HepG2 (cell line): Measurements from ENCODE around the gene TRIM37. TPM values are rescaled to one million over a fixed set of nuclear protein-coding genes. Genes with fewer than 3 reads are reported as not detected.

Experiments used
- ATAC-seq: fragments of 200-7000 bp; cut with Tn5 transposase; 3 replicates; pipeline ENCODE4 v1.9.1; 2020; ENCODE audit warnings: mild to moderate bottlenecking, moderate library complexity
- BruUV-seq: library from RNA; stranded (reverse); fragments of 400-500 nt; replicated peaks from 2 replicates; lab custom pipeline; 2021; lab: Mats Ljungman, UMichigan
- CTCF ChIA-PET: fragments of 300-600 bp; formaldehyde crosslinking; extraction: SDS; loops from one replicate; lab custom pipeline; 2021; ENCODE audit warnings: low total read pairs, inconsistent platforms, low intra/inter-chr PET ratio; lab: Yijun Ruan, JAX
- POLR2A ChIA-PET: fragments of 350-600 bp; sonication (Branson Sonifier 250); formaldehyde crosslinking; loops from one replicate; lab custom pipeline; 2020; ENCODE audit warnings: antibody characterized with exemption, inconsistent platforms; lab: Yijun Ruan, JAX
- DNase-seq: peaks from one replicate; pipeline ENCODE4 v3.0.0-alpha.2; 2015; ENCODE audit warnings: low spot score
- FAIRE-seq: peaks from 3 replicates; lab custom pipeline; 2011; peaks lifted over from hg19 to GRCh38; lab: Jason Lieb, UNC
- H2AFZ ChIP-seq: one replicate; pipeline ENCODE4 v1.6.1; 2011; ENCODE audit warnings: low read length, inconsistent platforms
- H3K27ac ChIP-seq: fragments of 300-600 bp; 3 replicates; pipeline ENCODE4 v1.8.0; 2011; ENCODE audit warnings: mixed run types, mild to moderate bottlenecking, mixed read lengths, low read length, inconsistent platforms; ENCODE audit not compliant: insufficient read depth; ENCODE audit errors: extremely low read length
- H3K27me3 ChIP-seq, 2 experiments: fragments of 200-600 bp in 1 of 2; 2 replicates in 1 of 2; 3 replicates in 1 of 2; pipeline versions ENCODE4 v1.6.0 to v1.8.0; 2011; ENCODE audit warnings: low read length in 2 of 2, mild to moderate bottlenecking in 2 of 2, moderate library complexity in 2 of 2, inconsistent platforms in 1 of 2; ENCODE audit not compliant: insufficient read depth in 2 of 2, control insufficient read depth in 1 of 2
- H3K36me3 ChIP-seq, 2 experiments: fragments of 200-600 bp in 1 of 2; replicated peaks in 1 of 2; 2 replicates in 1 of 2; 3 replicates in 1 of 2; pipeline versions ENCODE4 v1.5.1 to v1.8.0; 2011; ENCODE audit warnings: low read length in 2 of 2, inconsistent platforms in 1 of 2; ENCODE audit not compliant: insufficient read depth in 2 of 2, control insufficient read depth in 1 of 2
- H3K4me1 ChIP-seq: 2 replicates; pipeline ENCODE4 v1.5.1; 2012; ENCODE audit warnings: low read length, inconsistent platforms; ENCODE audit not compliant: insufficient read depth
- H3K4me2 ChIP-seq: 2 replicates; pipeline ENCODE4 v1.6.0; 2011; ENCODE audit warnings: low read depth, low read length, inconsistent platforms
- H3K4me3 ChIP-seq, 3 experiments: fragments of 200-600 bp in 1 of 3; sonication (generic), shearing (Covaris generic) in 1 of 3; replicated peaks in 1 of 3; 2 replicates each; pipeline ENCODE4 v1.5.1; 2011 to 2016; ENCODE audit warnings: low read length in 3 of 3, inconsistent platforms in 2 of 3, low read depth in 2 of 3, mild to moderate bottlenecking in 2 of 3, control low read depth in 1 of 3, mixed read lengths in 1 of 3; ENCODE audit not compliant: insufficient read depth in 1 of 3
- H3K79me2 ChIP-seq: one replicate; pipeline ENCODE4 v1.6.1; 2011; ENCODE audit warnings: low read length, inconsistent platforms; ENCODE audit not compliant: insufficient read depth
- H3K9ac ChIP-seq: 2 replicates; pipeline ENCODE4 v1.6.0; 2011; ENCODE audit warnings: mild to moderate bottlenecking, low read depth, low read length, inconsistent platforms; ENCODE audit not compliant: insufficient read depth
- H3K9me3 ChIP-seq: 2 replicates; pipeline ENCODE4 v1.5.1; 2012; ENCODE audit warnings: mild to moderate bottlenecking, low read length
- H4K20me1 ChIP-seq: 2 replicates; pipeline ENCODE4 v1.6.0; 2011; ENCODE audit warnings: inconsistent platforms, mild to moderate bottlenecking, low read length, moderate library complexity; ENCODE audit not compliant: insufficient read depth
- BCL3 ChIP-seq: sonication (generic); formaldehyde crosslinking; IDR thresholded peaks from 2 replicates; pipeline ENCODE4 v1.5.1; 2020; ENCODE audit warnings: mild to moderate bottlenecking, missing genetic modification reagents, moderate library complexity
- CBX1 ChIP-seq: IDR thresholded peaks from one replicate; pipeline ENCODE4 v1.6.1; 2016; ENCODE audit warnings: antibody characterized with exemption, low read depth
- CSRNP1 ChIP-seq: sonication (generic); formaldehyde crosslinking; IDR thresholded peaks from 2 replicates; pipeline ENCODE4 v1.8.1; 2023; ENCODE audit warnings: mild to moderate bottlenecking, missing genetic modification reagents
- FOXJ3 ChIP-seq: sonication (generic); formaldehyde crosslinking; IDR thresholded peaks from 2 replicates; pipeline ENCODE4 v1.4.0; 2020; ENCODE audit warnings: missing genetic modification reagents, mild to moderate bottlenecking, borderline replicate concordance
- GABPB1 ChIP-seq: IDR thresholded peaks from 2 replicates; pipeline ENCODE4 v1.6.1; 2016; ENCODE audit warnings: mild to moderate bottlenecking, missing genetic modification reagents, moderate library complexity, missing compliant biosample characterization
- KDM1A ChIP-seq: IDR thresholded peaks from 2 replicates; pipeline ENCODE4 v1.6.1; 2016; ENCODE audit warnings: missing compliant biosample characterization
- KLF12 ChIP-seq: sonication (generic); formaldehyde crosslinking; IDR thresholded peaks from 2 replicates; pipeline ENCODE4 v1.4.0; 2020; ENCODE audit warnings: missing genetic modification reagents, borderline replicate concordance
- KLF6 ChIP-seq: IDR thresholded peaks from 2 replicates; pipeline ENCODE4 v1.8.0; 2016; ENCODE audit warnings: missing biosample characterization, missing genetic modification reagents
- MED8 ChIP-seq: sonication (generic); formaldehyde crosslinking; IDR thresholded peaks from 2 replicates; pipeline ENCODE4 v1.8.1; 2023; ENCODE audit warnings: mild to moderate bottlenecking, missing genetic modification reagents; ENCODE audit not compliant: insufficient replicate concordance
- MEIS1 ChIP-seq: sonication (generic); formaldehyde crosslinking; IDR thresholded peaks from 2 replicates; pipeline ENCODE4 v1.9.0; 2021; ENCODE audit warnings: mild to moderate bottlenecking, missing genetic modification reagents, moderate library complexity, borderline replicate concordance
- MYNN ChIP-seq: sonication (generic); formaldehyde crosslinking; IDR thresholded peaks from 2 replicates; pipeline ENCODE4 v1.4.0; 2020; ENCODE audit warnings: mild to moderate bottlenecking, low read depth, missing genetic modification reagents
- SCMH1 ChIP-seq: sonication (generic); formaldehyde crosslinking; IDR thresholded peaks from 2 replicates; pipeline ENCODE4 v1.9.0; 2021; ENCODE audit warnings: missing genetic modification reagents, mild to moderate bottlenecking, borderline replicate concordance
- TRIM24 ChIP-seq: sonication (generic); formaldehyde crosslinking; IDR thresholded peaks from 2 replicates; pipeline ENCODE4 v1.8.0; 2022; ENCODE audit warnings: mild to moderate bottlenecking, missing genetic modification reagents
- ZNF263 ChIP-seq: sonication (generic); formaldehyde crosslinking; IDR thresholded peaks from 2 replicates; pipeline ENCODE4 v1.4.0; 2020; ENCODE audit warnings: missing genetic modification reagents
- ZNF614 ChIP-seq: IDR thresholded peaks from 2 replicates; pipeline ENCODE4 v1.6.1; 2018; ENCODE audit warnings: missing biosample characterization, missing genetic modification reagents, inconsistent platforms, borderline replicate concordance
- ZNF713 ChIP-seq: sonication (generic); formaldehyde crosslinking; IDR thresholded peaks from 2 replicates; pipeline ENCODE4 v1.4.0; 2020; ENCODE audit warnings: mild to moderate bottlenecking, missing genetic modification reagents
- WGBS: methylation state at CpG from one replicate; pipeline ENCODE4 v1.1.6; 2017; ENCODE audit warnings: low lambda C conversion rate; 5-methylcytosine and 5-hydroxymethylcytosine counted together
- in situ Hi-C: cut with HindIII; loops from 2 replicates; pipeline ENCODE4 v1.10.0; 2017; ENCODE audit warnings: low pct_unique_long_range_greater_than_20kb; ENCODE audit not compliant: extremely low pct_ligation_motif_present
- intact Hi-C: fragments of 100-400 bp; cut with micrococcal nuclease; formaldehyde crosslinking; loops from one replicate; pipeline ENCODE4 v1.10.0; 2022; ENCODE audit not compliant: unreplicated experiment
- polyA plus RNA-seq, 8 experiments: library from polyadenylated mRNA; depleted of rRNA in 3 of 8; stranded (reverse) in 7 of 8; unstranded in 1 of 8; fragments of >200 nt; fragmentation: Illumina TruSeq in 4 of 8; extraction: Trizol in 4 of 8; gene quantifications; 2 replicates each; pipeline versions ENCODE4 v1.2.1 to v1.2.3, GENCODE V29; 2011 to 2016; ENCODE audit warnings: low read depth in 4 of 8, missing spikeins in 1 of 8, mixed read lengths in 1 of 8; ENCODE audit not compliant: insufficient read depth in 1 of 8
- total RNA-seq, 5 experiments: library from RNA; depleted of rRNA; stranded (reverse); fragments of >200 nt; fragmentation: Illumina TruSeq; extraction: Trizol; gene quantifications; 2 replicates each; pipeline ENCODE4 v1.2.3, GENCODE V29; 2016; ENCODE audit warnings: low read depth in 1 of 5

The TRIM37 gene
- total and polyA plus RNA-seq, 2 of the 13 experiments (the other 11 are each of a cell fraction or from before 2014, with no cell fraction given), result 12.4 to 39.1 TPM

GRCh38 chr17:58969612-58970011, 137.1 kb downstream of the TRIM37 start:
- Histone ChIP-seq H3K79me2 (no peaks in the 10 kb centered on the region), H3K9me3 (no peaks in the 10 kb centered on the region), H3K4me3 (no peak overlapping the region), H3K27ac (no peak overlapping the region), H2AFZ (no peak overlapping the region), H3K27me3 (0 out of 5 replicates have a peak, but pooled peaks cover 0 to 3% of the 10 kb centered on the region in 2 experiments), H3K36me3 (no peaks in the 10 kb centered on the region), H3K4me1 (no peaks in the 10 kb centered on the region), H4K20me1 (no peaks in the 10 kb centered on the region), H3K9ac (no peak overlapping the region)
- BruUV-seq, result no TSS peak
- CTCF ChIA-PET, result no interaction called here
- ATAC-seq, result no peak
- POLR2A ChIA-PET, result no interaction called here
- intact Hi-C loops, result no loop called here
- no peak for TF ChIP-seq GABPB1
- TF ChIP-seq MYNN (CRISPR knock-in tag), result no peak
- TF ChIP-seq FOXJ3, result no peak
- no peak for TF ChIP-seq CSRNP1
- TF ChIP-seq KLF6, result no peak
- TF ChIP-seq MEIS1 (CRISPR knock-in tag), result no peak
- no peak for TF ChIP-seq SCMH1 (CRISPR knock-in tag)
- TF ChIP-seq TRIM24 (CRISPR knock-in tag), result no peak
- TF ChIP-seq ZNF614 (CRISPR knock-in tag), result no peak
- TF ChIP-seq ZNF263 (CRISPR knock-in tag), result no peak
- no peak for TF ChIP-seq CBX1
- no peak for TF ChIP-seq KLF12
- TF ChIP-seq MED8, result no peak
- TF ChIP-seq KDM1A (CRISPR knock-in tag), result no peak
- TF ChIP-seq BCL3 (CRISPR knock-in tag), result no peak
- no peak for TF ChIP-seq ZNF713
- TF ChIP-seq, all 625 proteins: peak for 0
- H3K4me2 ChIP-seq, result no peak overlapping the region
- no peak for DNase-seq
- in situ Hi-C loops, result no loop called here
- 73% methylated on average over 4 of the region's 4 CpGs for WGBS
- FAIRE-seq, result no peak
